ENCODE data around the gene CAPZB.

CAPZB gene

GRCh38 chr1:19371226-19372135 lies 113.9 kb downstream of the CAPZB start:
- H3K4me1 ChIP-seq: no peaks in the 10 kb centered on the region
- H3K4me3 ChIP-seq (ENCODE audit: low read depth, low read length): no peak overlapping the region
- TF ChIP-seq CTCF (IDR thresholded peaks at IDR 0.05; ENCODE audit: low read depth, low read length): no peak
- no peaks in the 10 kb centered on the region for H3K36me3 ChIP-seq
- H3K27me3 ChIP-seq: no peaks in the 10 kb centered on the region
- DNase-seq: no peak
- no peaks in the 10 kb centered on the region for H3K9me3 ChIP-seq

- Histone ChIP-seq H3K36me3 (no peaks in the 10 kb centered on the region), H3K4me1 (no peaks in the 10 kb centered on the region), H3K27me3 (no peaks in the 10 kb centered on the region), H3K9me3 (no peaks in the 10 kb centered on the region), H3K4me3 (ENCODE audit: low read depth, low read length) (no peak overlapping the region)
- TF ChIP-seq CTCF (IDR thresholded peaks at IDR 0.05; ENCODE audit: low read depth, low read length): no peak
- DNase-seq: no peak
Measured at GRCh38 chr1:19370453-19371170, 114.7 kb downstream of the CAPZB start.

GRCh38 chr1:19369396-19370090 lies 115.8 kb downstream of the CAPZB start:
- peak; percentile 19 for DNase-seq
- Histone ChIP-seq H3K4me3 (ENCODE audit: low read depth, low read length) (no peak overlapping the region), H3K36me3 (no peaks in the 10 kb centered on the region), H3K27me3 (no peaks in the 10 kb centered on the region), H3K4me1 (no peaks in the 10 kb centered on the region), H3K9me3 (no peaks in the 10 kb centered on the region)
- no peak for TF ChIP-seq CTCF (IDR thresholded peaks at IDR 0.05; ENCODE audit: low read depth, low read length)

GRCh38 chr1:19368964-19369363 lies 116.4 kb downstream of the CAPZB start:
- no peaks in the 10 kb centered on the region for H3K9me3 ChIP-seq
- H3K36me3 ChIP-seq: no peaks in the 10 kb centered on the region
- H3K27me3 ChIP-seq: no peaks in the 10 kb centered on the region
- DNase-seq: no peak
- H3K4me1 ChIP-seq: no peaks in the 10 kb centered on the region
- TF ChIP-seq CTCF (IDR thresholded peaks at IDR 0.05; ENCODE audit: low read depth, low read length): no peak
- H3K4me3 ChIP-seq (ENCODE audit: low read depth, low read length): no peak overlapping the region

GRCh38 chr1:19368050-19368449 lies 117.3 kb downstream of the CAPZB start:
- Histone ChIP-seq H3K4me1 (no peaks in the 10 kb centered on the region), H3K9me3 (no peaks in the 10 kb centered on the region), H3K27me3 (no peaks in the 10 kb centered on the region), H3K4me3 (ENCODE audit: low read depth, low read length) (no peak overlapping the region), H3K36me3 (no peaks in the 10 kb centered on the region)
- DNase-seq: no peak
- no peak for TF ChIP-seq CTCF (IDR thresholded peaks at IDR 0.05; ENCODE audit: low read depth, low read length)

Data from BE2C (cell line).